ENCODE data around the gene LAMC3. TPM values are rescaled to one million over a fixed set of nuclear protein-coding genes. Genes with fewer than 3 reads are reported as not detected.
A peak's percentile ranks its signal among the peaks of the same experiment; 100 is the strongest.

Gene LAMC3
- total RNA-seq, 1 experiment from 2014 or later, result not detected

DNA sequence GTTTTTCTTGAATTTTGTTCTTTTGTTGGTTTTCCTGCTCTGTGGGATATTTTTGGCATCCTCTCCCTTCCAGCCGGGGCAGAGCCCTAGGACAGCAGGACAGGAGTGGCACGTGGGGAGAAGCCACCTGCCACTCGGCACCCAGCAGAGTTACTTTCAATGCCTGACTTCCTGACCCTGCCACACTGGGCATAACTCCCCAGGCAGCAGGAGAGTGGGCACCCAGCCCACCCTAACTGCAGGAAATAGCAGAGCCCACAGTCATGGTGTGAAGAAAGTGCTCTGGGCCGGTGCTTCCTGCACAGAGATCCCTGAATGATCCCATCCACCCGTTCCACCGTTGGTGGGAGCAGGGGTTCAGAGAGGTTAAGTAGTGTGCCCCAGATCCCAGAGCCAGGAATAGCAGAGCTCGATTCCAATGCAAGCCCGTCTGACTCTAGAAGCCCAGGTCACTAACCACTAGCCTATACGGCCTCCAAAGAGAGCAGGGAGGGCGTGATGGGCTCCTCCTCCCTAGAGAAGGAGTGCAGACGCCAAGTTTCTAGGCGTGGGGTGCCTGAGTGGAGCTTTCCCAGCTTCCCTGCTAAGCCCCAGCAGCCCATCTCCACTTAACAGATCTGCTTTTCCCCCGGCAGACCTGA lies 108.3 kb downstream of the LAMC3 start:
- H3K4me1 ChIP-seq (replicated peaks), result no peaks in the 10 kb centered on the region
- no peak overlapping the region for H3K27ac ChIP-seq
- no peaks in the 10 kb centered on the region for H3K27me3 ChIP-seq (replicated peaks)
- H3K9me3 ChIP-seq (replicated peaks), result no peaks in the 10 kb centered on the region
- H3K4me3 ChIP-seq, result no peak overlapping the region
- H3K36me3 ChIP-seq, result no peaks in the 10 kb centered on the region
- DNase-seq (ENCODE audit: low read depth in 1 of 2, low spot score in 2 of 2), result no peak

DNA sequence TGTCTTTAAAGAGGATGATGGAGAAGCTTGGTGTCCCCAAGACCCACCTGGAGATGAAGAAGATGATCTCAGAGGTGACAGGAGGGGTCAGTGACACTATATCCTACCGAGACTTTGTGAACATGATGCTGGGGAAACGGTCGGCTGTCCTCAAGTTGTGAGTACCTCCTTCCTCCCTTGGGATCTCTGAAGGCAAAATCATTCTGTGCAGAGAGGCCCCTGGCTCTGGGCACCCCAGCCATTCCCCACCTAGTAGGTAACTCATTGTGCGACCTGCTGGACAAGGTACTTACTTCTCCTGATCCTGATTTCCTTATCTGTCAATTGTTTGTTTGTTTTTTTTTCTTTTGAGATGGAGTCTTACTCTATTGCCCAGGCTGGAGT lies 108.8 kb downstream of the LAMC3 start:
- Histone ChIP-seq H3K27me3 (replicated peaks) (no peaks in the 10 kb centered on the region), H3K9me3 (replicated peaks) (no peaks in the 10 kb centered on the region), H3K36me3 (no peaks in the 10 kb centered on the region), H3K4me3 (no peak overlapping the region), H3K4me1 (replicated peaks) (no peaks in the 10 kb centered on the region), H3K27ac (no peak overlapping the region)
- no peak for DNase-seq (ENCODE audit: low read depth in 1 of 2, low spot score in 2 of 2)

DNA sequence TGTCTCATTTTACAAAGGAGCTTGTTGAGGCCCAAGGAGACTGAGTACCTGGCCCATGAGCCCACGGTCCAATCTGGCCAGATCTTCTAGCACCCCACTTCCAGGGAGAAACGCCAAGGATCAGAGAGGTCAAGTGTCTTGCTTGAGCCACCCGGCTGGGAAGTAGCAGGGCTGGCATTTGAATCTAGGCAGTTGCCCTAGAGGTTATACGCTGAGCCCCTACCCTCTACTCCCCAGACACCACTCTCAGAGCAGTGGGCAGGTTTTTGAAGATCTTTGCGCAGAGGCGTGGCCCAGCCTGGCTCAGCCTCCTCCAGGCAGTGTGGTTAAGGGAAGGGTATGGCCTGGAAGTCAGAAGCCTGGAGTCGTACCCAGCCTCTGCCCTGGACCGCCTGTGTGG lies 110.6 kb downstream of the LAMC3 start:
- H3K9me3 ChIP-seq (replicated peaks), result no peaks in the 10 kb centered on the region
- no peaks in the 10 kb centered on the region for H3K36me3 ChIP-seq
- H3K4me3 ChIP-seq, result no peak overlapping the region
- H3K27me3 ChIP-seq (replicated peaks), result no peaks in the 10 kb centered on the region
- no peak overlapping the region for H3K27ac ChIP-seq
- no peak for DNase-seq (ENCODE audit: low read depth in 1 of 2, low spot score in 2 of 2)
- H3K4me1 ChIP-seq (replicated peaks), result peaks cover 2% of the 10 kb centered on the region; the same call in 1 of the 2 replicates

DNA sequence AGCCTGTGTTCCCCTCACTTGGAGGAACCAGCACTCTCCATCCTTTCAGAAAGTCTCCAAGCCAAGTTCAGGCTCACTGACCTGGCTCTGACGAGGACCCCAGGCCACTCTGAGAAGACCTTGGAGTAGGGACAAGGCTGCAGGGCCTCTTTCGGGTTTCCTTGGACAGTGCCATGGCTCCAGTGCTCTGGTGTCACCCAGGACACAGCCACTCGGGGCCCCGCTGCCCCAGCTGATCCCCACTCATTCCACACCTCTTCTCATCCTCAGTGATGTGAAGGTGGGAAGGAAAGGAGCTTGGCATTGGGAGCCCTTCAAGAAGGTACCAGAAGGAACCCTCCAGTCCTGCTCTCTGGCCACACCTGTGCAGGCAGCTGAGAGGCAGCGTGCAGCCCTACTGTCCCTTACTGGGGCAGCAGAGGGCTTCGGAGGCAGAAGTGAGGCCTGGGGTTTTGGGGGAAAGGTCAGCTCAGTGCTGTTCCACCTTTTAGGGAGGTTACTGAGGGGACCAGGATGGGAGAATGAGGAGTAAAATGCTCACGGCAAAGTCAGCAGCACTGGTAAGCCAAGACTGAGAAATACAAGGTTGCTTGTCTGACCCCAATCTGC lies 111.8 kb downstream of the LAMC3 start:
- Histone ChIP-seq H3K27me3 (replicated peaks) (no peaks in the 10 kb centered on the region), H3K36me3 (peaks cover 2% of the 10 kb centered on the region; the same call in 1 of the 2 replicates), H3K4me1 (replicated peaks) (peaks cover 5% of the 10 kb centered on the region; the same call in 1 of the 2 replicates), H3K4me3 (no peak overlapping the region), H3K27ac (no peak overlapping the region), H3K9me3 (replicated peaks) (no peaks in the 10 kb centered on the region)
- DNase-seq (ENCODE audit: low read depth in 1 of 2, low spot score in 2 of 2), result no peak

DNA sequence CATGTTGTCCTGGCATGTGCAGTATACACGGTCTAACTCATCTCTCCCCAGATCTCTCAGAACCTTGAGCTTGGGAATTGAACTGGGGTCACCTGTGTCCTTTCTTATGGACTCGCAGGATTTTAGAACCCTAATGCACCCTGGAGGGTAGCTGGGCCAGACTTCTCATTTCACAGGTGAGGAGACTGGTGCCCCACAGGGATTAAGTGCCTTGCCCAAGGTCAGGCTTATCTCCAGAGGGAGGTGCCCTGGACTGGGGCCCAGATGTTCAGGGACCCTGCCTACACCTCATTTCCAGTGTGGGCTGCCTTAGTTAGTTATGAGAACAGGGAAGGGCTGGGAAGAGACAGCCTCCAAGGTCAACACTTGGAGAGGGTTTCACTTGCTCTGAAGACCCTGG lies 112.4 kb downstream of the LAMC3 start:
- Histone ChIP-seq H3K36me3 (peaks cover 3% of the 10 kb centered on the region; the same call in 1 of the 2 replicates), H3K4me1 (replicated peaks) (peaks cover 6% of the 10 kb centered on the region), H3K4me3 (no peak overlapping the region), H3K9me3 (replicated peaks) (no peaks in the 10 kb centered on the region), H3K27ac (no peak overlapping the region), H3K27me3 (replicated peaks) (no peaks in the 10 kb centered on the region)
- no peak for DNase-seq (ENCODE audit: low read depth in 1 of 2, low spot score in 2 of 2)

DNA sequence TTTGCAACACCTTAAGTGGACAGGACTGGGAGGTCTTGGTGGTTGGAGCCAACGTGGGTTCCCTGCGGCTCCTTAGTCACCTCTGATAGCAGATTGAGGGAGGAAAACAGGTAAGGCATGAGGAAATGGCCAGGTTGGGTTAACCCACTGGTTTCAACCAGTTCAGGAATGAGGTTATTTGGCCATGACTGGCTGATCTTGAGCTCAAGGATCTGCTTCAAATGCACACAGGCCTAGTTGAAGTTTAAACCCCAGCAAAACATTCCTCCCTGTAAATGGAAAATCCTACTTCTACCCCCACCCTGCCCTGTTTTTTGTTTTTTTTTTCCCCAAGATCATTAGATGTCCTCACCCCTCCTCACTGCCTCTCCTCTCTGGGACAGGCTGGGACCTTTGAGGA lies 113.2 kb downstream of the LAMC3 start:
- Histone ChIP-seq H3K4me1 (replicated peaks) (peaks cover 10% of the 10 kb centered on the region), H3K27ac (no peak overlapping the region), H3K4me3 (no peak overlapping the region), H3K27me3 (replicated peaks) (no peaks in the 10 kb centered on the region), H3K36me3 (peaks cover 8% of the 10 kb centered on the region), H3K9me3 (replicated peaks) (no peaks in the 10 kb centered on the region)
- no peak for DNase-seq (ENCODE audit: low read depth in 1 of 2, low spot score in 2 of 2)

DNA sequence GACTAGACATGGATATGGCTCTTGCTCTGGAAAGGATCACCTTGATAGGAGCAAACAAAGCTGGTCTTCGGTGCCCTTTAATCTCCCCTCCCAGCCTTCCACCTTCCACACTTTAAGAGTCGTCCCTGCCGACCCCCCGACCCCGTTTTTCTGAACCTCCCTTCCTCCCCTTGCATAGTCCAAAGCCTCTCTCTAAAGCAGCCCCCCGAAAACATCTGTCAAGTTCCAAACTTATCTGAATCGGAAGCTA lies 116.0 kb downstream of the LAMC3 start:
- H3K36me3 ChIP-seq, result peaks cover 34% of the 10 kb centered on the region
- peaks cover 10% of the 10 kb centered on the region for H3K4me1 ChIP-seq (replicated peaks)
- no peaks in the 10 kb centered on the region for H3K9me3 ChIP-seq (replicated peaks)
- H3K4me3 ChIP-seq, result peak overlapping the region; percentile 67
- DNase-seq (ENCODE audit: low read depth in 1 of 2, low spot score in 2 of 2), result no peak
- peak overlapping the region; percentile 51 for H3K27ac ChIP-seq
- no peaks in the 10 kb centered on the region for H3K27me3 ChIP-seq (replicated peaks)

DNA sequence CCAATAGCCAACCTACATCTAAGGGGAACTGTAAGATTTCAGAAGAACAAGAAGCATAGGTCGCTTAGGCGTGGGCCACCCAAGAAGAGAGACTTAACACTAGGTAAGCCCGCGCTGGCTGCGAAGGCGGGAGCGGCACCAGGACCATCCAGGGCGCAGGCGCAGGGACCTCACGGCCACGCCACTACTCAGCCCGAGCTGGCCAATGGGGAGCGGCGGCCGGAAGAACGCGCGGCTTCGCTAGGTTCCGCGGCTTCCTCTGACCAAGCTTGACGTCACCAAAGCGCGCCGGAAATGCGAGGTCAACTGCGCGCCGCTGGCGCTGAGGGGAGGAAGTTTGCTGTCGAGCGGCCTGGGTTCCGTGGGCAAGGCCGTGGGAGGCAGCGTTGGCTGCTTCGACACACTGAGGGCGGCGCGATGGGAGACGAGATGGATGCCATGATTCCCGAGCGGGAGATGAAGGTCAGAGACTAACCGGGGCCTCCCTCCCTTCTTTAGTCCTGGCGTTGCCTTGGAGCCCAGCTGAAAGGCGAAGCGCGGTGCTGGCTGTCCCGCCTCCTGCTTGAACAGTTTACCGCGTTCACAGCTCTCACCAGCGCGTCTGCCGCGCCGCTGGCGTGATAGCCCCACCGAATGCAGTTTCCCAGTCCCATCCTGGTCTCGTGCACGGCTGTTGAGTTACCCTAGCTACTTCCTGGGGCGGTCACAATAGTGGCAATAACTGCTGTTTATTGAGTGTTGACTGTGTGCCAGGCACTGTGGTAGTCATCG lies 116.5 kb downstream of the LAMC3 start, which contains the start of gene NUP214:
NUP214 (plus strand) TSS at position 299 of the 771 bp plus-strand sequence; CDS start at position 418, 119 bp downstream.
- H3K27ac ChIP-seq, result peak within 1 kb of the TSS; percentile 51
- peaks cover 39% of the 10 kb centered on the region for H3K36me3 ChIP-seq
- H3K27me3 ChIP-seq (replicated peaks), result no peaks in the 10 kb centered on the region
- H3K9me3 ChIP-seq (replicated peaks), result no peaks in the 10 kb centered on the region
- peak within 1 kb of the TSS; percentile 67 for H3K4me3 ChIP-seq
- H3K4me1 ChIP-seq (replicated peaks), result peaks cover 10% of the 10 kb centered on the region
- DNase-seq (ENCODE audit: low read depth in 1 of 2, low spot score in 2 of 2), result peak; percentile 95 to 97

DNA sequence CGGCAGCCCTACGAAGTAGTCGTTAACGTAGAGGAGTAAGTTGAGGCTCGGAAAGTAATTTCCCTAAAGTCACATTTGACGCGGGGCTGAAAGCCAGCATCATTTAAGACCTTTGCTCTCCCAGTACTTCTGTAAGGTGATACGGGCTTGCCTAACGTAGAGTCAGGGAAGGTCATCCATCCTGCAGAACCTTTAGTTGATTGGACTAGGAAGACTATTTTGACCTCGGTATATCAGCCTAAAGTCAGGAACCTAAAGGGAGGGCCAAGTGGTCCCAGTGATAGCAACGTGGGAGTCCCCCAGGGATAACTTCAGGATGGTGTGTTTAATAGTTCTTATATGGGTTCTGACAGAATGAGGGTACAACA lies 117.1 kb downstream of the LAMC3 start:
- no peak for DNase-seq (ENCODE audit: low read depth in 1 of 2, low spot score in 2 of 2)
- no peaks in the 10 kb centered on the region for H3K27me3 ChIP-seq (replicated peaks)
- H3K4me1 ChIP-seq (replicated peaks), result peaks cover 10% of the 10 kb centered on the region
- H3K27ac ChIP-seq, result peak overlapping the region; percentile 43
- H3K9me3 ChIP-seq (replicated peaks), result no peaks in the 10 kb centered on the region
- H3K36me3 ChIP-seq, result peaks cover 44% of the 10 kb centered on the region
- H3K4me3 ChIP-seq, result peak overlapping the region; percentile 67

DNA sequence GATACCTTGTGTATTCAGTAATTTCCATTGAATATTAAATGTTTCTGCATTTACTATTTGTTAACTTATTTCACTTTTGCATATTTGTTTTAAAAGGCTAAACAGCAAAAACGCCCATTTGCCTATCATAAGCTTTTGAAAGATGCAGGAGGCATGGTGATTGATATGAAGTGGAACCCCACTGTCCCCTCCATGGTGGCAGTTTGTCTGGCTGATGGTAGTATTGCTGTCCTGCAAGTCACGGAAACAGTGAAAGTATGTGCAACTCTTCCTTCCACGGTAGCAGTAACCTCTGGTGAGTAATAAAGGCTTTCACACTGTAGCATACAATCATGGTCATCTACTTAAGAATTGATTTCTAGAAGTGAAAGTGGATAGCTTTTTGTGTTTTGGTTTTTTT lies 120.2 kb downstream of the LAMC3 start:
- H3K4me1 ChIP-seq (replicated peaks), result peaks cover 10% of the 10 kb centered on the region
- peaks cover 67% of the 10 kb centered on the region for H3K36me3 ChIP-seq
- H3K27me3 ChIP-seq (replicated peaks), result no peaks in the 10 kb centered on the region
- H3K27ac ChIP-seq, result no peak overlapping the region
- H3K9me3 ChIP-seq (replicated peaks), result no peaks in the 10 kb centered on the region
- no peak overlapping the region for H3K4me3 ChIP-seq
- DNase-seq (ENCODE audit: low read depth in 1 of 2, low spot score in 2 of 2), result no peak

DNA sequence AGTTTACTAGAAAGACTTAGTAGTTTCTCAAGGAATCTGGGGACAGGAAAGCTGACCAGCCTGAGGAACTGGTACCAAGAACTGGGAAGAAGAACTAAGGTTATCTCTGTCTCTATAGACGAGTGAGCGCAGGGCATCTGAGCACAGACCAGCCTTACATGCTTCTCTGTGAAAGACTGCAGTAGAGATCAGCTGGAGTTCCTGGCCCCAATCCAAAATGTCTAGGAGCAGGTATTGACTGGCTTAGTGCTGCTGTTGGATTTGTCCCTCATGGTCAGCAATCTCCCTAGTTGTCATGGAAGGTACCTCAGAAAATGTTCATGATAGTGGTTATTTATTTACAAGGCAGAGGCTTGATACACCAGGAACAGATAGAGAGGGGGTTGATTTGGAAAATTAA lies 129.7 kb downstream of the LAMC3 start:
- H3K4me1 ChIP-seq (replicated peaks), result no peaks in the 10 kb centered on the region
- H3K27me3 ChIP-seq (replicated peaks), result no peaks in the 10 kb centered on the region
- no peak overlapping the region for H3K27ac ChIP-seq
- no peak for DNase-seq (ENCODE audit: low read depth in 1 of 2, low spot score in 2 of 2)
- peaks cover 94% of the 10 kb centered on the region for H3K36me3 ChIP-seq
- no peak overlapping the region for H3K4me3 ChIP-seq
- no peaks in the 10 kb centered on the region for H3K9me3 ChIP-seq (replicated peaks)

DNA sequence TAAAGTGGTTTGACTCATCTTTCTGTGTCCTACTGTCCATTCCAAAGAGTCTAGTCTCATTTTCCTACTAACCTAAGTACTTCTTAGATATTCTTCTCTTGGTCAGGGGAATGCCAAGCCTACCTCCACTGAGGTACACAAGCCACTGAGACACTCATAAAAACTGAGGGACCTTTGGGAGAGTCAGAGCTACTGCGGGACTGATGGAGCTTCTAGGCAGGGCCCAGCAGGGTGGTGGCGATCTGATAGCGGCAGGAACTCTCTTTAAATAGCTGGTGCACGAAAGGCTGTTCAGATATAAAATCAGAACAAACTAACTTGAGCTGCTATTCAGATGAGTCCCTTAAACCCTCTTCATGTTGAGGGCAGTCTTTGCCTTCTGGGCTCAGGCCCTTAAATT lies 131.1 kb downstream of the LAMC3 start:
- no peaks in the 10 kb centered on the region for H3K4me1 ChIP-seq (replicated peaks)

DNA sequence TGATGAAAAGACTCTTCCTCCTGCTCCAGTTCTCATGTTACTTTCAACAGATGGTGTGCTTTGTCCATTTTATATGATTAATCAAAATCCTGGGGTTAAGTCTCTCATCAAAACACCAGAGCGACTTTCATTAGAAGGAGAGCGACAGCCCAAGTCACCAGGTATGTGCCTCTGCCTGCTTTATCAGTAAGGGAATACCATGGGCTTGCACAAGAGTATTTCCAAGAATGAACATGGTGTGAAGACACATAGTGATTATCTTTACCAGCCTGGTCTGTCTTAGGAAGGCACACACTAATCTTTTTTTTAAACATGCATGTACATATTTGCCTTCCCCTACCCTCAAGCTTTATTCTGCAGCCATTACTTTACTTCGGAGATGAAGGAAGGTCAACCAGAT lies 131.6 kb downstream of the LAMC3 start:
- Histone ChIP-seq H3K27ac (no peak overlapping the region), H3K36me3 (peaks cover 94% of the 10 kb centered on the region), H3K4me1 (replicated peaks) (no peaks in the 10 kb centered on the region), H3K4me3 (no peak overlapping the region), H3K9me3 (replicated peaks) (no peaks in the 10 kb centered on the region), H3K27me3 (replicated peaks) (no peaks in the 10 kb centered on the region)
- DNase-seq (ENCODE audit: low read depth in 1 of 2, low spot score in 2 of 2), result no peak

More for the DNA sequence above, 131.1 kb downstream of the LAMC3 start:
- no peaks in the 10 kb centered on the region for H3K9me3 ChIP-seq (replicated peaks)
- DNase-seq (ENCODE audit: low read depth in 1 of 2, low spot score in 2 of 2), result no peak
- H3K27ac ChIP-seq, result no peak overlapping the region
- H3K4me3 ChIP-seq, result no peak overlapping the region
- no peaks in the 10 kb centered on the region for H3K27me3 ChIP-seq (replicated peaks)
- H3K36me3 ChIP-seq, result peaks cover 94% of the 10 kb centered on the region

DNA sequence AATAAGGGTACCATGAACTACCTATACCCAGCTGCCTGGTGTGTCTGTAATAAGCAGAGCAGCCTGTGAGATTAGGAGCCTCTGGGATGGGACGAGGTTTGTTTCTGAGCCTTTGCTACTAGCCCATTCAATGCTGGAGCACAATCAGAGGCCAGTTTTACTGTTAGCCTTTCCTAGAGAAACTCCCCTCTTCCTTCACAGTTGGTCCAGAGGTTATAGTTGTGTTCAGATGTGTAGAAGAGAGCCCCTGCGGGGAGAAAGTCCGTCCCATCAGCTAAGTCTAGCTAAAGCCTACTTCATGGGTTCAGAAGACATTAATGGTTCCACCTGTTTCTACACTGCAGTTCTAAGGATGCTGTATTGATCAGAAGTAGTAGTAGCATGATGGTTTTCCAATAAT lies 133.2 kb downstream of the LAMC3 start:
- Histone ChIP-seq H3K4me1 (replicated peaks) (no peaks in the 10 kb centered on the region), H3K27me3 (replicated peaks) (no peaks in the 10 kb centered on the region), H3K9me3 (replicated peaks) (no peaks in the 10 kb centered on the region), H3K27ac (no peak overlapping the region), H3K36me3 (peaks cover 92% of the 10 kb centered on the region), H3K4me3 (no peak overlapping the region)
- no peak for DNase-seq (ENCODE audit: low read depth in 1 of 2, low spot score in 2 of 2)

All from SJSA1 (cell line).